ENCODE measurements around the gene FAAH.

Gene FAAH

DNA sequence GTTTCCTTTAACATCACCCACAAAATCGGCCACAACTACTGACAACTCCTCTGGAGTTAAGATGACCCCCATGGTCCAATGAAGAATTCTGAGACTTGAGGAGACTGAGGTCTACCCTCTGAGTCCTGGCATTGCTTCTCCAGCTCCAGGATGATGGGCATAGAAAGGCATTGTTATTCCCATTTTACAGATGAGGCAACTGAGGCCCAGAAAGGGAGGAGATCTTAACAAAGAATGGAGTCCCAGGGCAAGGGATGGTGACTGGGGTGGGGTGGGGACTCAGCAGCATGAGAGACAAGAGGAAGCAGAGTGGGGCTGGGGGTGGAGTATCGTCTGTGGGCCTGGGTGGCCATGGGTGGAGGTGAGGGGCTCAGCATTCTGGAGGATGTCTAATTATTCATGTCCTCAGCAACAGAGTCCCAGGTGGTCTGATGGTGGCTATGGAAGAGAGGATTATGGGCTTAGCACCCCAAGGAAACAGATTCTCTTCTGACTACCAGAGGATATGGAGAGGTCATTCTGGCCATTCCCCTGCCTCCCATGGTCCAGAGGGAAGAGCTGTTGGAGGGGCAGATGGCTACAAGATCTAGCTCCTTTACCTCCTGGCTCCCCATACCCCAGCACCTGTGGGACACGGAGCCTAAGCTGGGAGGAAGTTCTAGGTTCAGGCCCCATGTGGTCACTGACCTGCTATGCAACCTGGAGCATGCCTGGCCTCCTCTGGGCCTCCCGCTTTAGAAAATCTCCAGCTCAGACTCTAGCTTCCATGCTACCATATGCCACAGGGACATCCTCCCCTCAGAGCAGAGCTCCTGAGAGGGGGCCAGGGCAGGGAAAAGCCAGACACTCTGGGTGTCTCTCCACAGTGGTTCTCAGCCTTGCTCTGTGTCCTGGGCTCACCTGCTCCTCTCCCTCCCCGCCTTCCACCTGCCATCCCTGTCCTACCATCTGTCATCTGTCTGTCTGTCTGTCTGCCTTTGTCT, 58.1 kb downstream of the FAAH start:
- DNase-seq (ENCODE audit: low read depth): no peak

DNA sequence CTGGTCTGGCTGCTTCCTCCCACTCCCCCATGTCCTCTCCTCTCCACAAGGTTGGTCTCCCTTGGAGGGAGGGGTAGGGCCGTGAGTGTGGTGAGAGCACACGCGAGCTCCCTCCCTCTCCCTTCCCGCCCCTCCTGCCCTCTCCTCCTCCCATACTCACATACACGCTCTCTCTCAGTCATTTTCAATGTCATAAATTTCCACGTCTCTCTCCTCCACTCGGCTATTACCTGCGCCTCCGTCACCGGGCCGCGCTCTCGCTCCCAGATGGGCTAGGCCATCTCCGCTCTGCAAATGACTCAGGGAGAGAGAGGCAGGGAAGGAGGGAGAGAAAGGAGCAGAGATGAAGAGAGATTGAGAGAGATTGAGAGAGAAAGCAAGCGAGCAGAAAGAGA, 58.8 kb downstream of the FAAH start:
- no peak for DNase-seq (ENCODE audit: low read depth)

DNA sequence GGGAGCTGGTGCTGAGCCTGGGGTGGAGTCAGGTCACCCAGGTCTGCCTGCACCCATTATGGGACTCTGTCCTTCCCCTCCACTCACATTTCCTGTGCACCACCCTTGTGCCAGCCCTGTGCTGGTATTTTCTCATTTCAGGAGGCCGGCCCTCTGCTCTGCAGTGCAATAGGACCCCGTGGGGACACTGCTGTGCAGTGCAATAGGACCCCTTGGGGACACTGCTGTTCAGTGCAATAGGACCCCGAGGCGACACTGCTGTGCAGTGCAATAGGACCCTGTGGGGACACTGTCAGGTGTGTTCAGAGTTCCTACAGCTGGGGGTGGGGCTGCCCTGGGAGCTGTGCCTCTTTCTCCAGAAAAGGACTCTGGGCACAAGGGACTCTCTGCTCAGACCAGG, 59.3 kb downstream of the FAAH start:
- no peak for DNase-seq (ENCODE audit: low read depth)

DNA sequence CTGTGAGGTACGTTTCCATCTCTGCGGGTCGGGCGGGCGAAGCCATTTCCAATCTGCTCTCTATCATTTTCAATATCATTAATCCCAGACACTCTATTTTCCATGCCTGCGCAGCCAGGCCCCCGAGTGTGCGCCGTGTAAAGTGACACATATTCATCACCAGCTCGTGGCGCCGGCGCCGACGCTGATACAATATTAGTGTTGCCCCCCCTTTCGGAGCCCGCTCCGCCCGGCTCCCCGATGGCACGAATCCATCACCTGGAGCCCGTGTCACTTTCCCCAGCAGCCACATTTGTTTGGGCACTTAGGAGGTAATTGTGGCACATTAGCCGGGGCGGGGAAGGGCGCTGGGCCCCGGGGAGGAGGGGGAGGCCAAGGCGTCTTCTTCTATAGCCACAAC, 61.8 kb downstream of the FAAH start:
- DNase-seq (ENCODE audit: low read depth): no peak

DNA sequence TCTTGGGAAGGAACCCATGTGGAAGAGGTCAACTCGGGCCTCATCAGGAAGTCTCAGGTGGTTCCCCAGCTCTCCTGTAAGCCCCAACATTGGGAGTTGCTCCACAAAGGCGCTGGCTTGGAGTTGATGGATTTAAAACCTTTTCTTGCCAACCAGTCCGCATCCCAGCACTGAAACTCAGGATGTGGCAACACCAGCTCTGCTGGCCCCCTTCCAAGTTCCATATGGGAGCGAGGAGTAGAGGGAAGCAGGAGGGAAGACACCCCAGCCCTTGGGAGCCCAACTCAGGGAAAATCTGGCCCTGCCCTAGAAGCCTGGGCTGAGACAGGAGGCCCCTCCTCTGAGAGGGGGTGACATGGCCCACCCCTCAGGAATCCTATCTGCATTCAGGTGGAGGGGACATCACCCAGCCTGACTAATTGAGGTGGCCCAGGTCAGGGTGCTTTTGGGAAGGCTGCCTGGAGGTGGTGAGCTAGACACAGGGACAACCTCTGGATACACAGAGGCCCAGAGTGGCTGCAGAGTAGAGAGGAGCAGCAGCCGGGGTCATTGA, 62.4 kb downstream of the FAAH start:
- DNase-seq (ENCODE audit: low read depth): no peak

DNA sequence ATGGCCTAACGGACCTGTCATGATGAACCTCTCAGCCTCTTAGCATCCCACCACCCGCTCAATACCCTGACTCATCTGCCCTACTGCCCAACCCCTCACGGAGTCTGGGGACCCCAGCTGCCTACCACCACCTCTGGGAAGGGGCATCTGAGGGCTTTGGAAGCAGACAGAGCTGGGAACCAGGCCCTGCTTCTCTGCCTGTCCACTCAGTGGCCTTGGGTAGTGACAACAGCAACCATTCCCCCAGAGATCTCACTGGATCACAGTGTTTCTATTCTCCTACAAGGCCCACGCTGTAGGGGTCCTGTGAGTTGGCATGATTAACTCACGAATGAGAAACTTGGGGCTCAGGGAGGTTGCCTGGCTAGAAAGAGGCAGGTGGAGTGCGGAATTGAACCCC, 63.1 kb downstream of the FAAH start:
- no peak for DNase-seq (ENCODE audit: low read depth)

DNA sequence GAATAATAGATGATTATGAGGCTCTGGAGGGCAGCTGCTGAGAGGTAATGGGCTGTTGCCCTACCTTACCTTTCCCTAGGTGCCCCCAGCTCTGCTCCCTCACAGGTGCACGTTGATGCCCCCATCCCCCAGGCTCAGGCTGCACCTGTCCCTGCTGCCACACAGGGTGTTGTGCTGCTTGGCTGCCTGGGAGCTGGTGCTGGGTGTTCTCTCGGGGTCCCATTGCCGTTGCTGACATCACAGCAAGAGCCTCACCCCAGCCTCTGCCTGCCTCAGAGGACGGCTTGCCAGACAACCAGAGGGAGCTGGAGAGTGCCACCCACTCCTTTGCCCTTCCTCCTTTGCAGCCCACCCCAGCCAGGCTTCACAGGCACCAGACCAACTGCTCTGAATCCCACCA, 64.1 kb downstream of the FAAH start:
- no peak for DNase-seq (ENCODE audit: low read depth)

DNA sequence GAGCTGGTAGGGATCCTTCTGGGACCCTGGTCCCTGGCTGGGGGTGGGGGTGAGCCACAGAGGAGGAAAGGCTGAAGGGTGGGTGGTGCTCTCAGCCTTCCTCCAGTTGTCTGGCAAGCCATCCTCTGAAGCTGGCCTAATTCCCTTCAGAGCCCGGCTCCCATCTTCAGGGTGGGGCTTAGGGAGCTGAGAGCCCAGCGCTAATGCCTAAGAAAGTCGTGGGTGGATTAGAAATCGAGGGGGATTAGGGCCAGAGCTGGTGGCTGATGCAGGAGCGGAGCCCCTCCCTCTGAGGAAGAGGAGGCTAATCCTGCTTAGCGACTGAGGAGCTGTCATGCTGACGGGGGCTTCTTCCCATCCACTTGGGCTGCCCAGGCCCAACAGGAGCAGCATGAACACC, 64.7 kb downstream of the FAAH start:
- DNase-seq (ENCODE audit: low read depth): no peak

DNA sequence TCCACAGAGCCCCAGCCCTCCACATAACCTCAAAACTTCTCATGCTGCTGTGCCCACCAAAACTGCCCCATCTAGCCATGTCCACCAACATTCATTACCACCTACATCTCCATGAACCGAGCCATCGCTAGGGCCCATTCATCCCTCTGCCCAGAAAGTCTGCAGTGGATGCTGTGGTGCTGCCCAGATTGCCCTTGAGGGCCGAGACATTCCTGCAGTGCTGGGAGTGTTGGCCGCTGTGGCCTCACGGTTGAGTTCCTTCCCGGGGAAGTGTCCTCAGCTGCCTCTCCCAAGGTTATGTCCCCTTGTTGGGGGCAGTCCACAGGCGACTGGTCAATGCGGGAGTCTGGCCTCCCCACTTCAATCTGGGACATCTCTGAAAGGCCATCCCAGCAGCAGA, 65.2 kb downstream of the FAAH start:
- no peak for DNase-seq (ENCODE audit: low read depth)

DNA sequence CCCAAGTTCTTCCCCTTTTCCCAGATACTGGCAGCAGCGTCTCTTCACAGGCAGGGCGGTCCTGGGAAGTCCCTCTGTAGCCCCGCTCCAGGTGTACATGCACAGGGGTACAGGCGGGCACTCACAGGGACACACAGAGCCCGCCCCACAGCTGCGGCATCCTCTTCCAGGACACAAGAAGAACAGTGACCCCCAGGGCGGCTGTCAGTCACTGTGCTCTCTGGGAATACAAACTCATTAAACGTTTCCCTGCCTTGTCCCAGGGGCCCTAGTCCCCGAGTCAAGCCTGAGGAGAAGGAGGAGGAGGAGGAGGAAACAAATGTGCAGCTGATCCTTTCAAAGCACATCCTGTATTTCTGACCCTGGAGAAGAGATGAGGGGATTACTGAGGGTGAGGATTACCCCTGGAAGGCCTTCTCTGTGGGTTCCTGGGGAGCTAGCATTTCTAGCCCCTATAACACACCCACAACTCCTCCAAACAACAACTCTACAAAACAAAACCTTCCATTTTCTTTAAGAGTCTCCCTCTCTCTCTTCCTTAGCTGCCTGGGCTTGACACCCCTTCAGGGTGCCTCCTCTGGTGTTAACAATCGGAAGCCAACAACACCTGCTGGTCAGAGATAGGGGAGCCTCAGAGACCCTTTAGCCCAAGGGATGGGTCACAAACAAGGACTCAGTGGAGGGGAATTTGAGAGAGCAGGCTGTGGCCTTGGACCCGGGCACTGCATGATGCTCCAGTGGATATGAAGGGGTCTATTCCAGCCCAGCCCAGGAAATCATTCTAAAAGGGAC, 67.1 kb downstream of the FAAH start:
- no peak for DNase-seq (ENCODE audit: low read depth)

DNA sequence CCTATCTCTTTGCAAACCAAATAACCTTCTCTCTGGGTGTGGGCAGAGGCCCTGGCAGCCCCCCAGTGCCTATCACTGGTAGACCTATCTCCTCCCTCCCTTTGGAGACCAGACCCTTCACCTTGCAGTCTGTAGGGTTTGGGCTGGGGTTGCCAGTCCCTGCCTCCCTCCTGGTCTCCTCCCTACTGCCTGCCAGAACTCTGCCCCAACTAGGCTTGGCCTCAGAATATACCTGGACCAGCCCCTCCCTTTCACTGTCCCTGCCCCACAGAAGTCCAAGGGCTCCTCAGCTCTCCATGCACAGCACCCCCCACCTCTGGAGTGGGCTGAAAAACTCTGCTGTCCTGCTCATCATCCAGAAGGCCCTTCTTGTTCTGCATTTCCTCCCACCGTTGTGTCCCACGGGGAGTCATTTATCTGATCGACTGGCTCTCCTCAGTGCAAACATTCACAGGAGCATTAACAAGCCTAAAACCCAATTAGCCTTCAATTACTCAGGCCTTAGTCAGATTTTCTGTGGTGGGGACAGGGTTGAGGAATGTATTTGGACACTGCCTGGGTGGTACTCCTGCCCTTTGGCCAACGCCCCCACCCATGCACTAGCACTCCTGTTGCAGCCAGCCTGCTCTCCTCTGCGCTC, 67.8 kb downstream of the FAAH start:
- no peak for DNase-seq (ENCODE audit: low read depth)
